GM18526 (cell line): ENCODE data around the gene ADGRD1.

Experiments used
- POLR2A ChIP-seq: IDR thresholded peaks from 3 replicates; pipeline ENCODE4 v1.6.1; 2011; ENCODE audit not compliant: insufficient read length; ENCODE audit errors: extremely low read depth

ADGRD1 gene

GRCh38 chr12:130987151-130987931, 33.6 kb downstream of the ADGRD1 start:
- TF ChIP-seq POLR2A: no peak

DNA sequence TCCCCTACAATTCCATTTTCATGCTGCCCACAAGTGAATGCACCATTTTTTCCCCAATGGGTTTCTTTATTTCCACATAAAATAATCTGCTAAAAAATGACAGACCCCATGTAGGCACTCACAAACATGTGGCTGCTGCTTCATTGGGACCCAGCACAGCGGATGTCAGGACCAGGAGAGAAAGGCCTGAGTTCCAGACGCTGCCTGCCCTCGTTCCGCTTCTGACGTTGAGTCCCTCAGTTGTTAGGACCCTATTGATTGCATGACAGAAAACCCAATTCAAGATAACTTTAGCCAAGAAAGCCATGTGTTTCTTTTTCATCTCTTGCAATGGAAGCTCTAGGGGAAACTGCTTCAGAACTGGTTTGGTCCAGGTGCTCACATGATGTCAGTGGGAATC, 34.6 kb downstream of the ADGRD1 start:
- no peak for TF ChIP-seq POLR2A

DNA sequence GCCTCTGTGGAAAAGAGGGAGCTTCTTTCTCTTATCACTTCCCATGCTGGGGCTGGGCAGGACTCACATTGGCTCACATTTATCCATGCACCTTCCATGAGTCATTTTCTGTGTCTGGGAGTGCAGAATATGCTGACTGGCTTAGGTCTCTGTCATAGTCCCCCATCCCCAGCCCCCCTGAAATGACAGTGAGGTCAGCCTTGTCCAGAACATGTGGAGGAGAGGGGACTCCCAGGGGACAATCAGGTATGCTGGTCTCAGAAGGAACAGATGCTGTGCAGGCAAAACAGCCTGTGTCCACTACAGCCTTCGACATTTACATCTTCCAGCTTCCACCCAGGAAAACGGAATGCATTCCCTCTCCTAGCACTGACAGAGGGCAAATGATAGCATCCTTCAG, 35.0 kb downstream of the ADGRD1 start:
- no peak for TF ChIP-seq POLR2A

DNA sequence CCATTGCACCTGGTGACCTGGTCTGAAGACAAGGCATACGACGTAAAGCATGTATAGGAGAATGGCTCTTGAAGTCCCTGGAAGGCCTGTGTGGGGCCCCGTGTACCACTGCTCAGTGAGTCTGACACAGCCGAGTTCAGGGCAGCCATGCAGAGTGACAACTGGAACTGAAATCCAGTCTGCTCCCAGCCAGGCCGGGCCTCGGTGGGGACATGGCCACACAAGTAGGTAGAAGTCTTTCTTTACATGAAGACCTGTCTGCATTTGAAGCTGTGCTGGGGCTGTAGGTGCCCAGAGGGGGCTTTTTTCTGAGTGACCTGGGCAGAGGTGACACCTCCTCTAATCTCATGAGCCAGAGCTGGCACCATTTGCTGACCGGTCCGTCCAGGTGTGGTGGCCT, 35.7 kb downstream of the ADGRD1 start:
- TF ChIP-seq POLR2A: no peak

DNA sequence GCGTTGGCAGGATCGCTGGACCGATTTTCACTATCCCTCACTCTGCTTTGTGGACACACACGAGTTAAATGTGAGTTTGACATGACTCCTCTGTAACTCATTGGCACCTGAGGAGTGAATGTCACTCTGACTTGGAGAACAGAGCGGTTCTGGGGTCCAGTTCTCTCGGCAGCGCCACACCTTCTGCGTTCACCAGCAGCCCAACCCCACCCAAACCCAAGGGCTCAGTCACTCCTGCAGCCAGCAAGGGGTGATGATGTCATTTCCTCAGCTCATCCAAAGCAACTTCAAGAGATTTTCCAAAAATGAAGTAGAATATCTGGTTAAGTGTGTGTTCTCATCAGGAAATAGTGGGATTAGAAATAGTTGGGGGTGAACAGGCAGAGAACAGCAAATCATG, 36.3 kb downstream of the ADGRD1 start:
- no peak for TF ChIP-seq POLR2A

GRCh38 chr12:130992448-130992847, 38.7 kb downstream of the ADGRD1 start:
- TF ChIP-seq POLR2A: no peak

- TF ChIP-seq POLR2A: no peak
Observed at GRCh38 chr12:130992979-130993538, 39.4 kb downstream of the ADGRD1 start.

DNA sequence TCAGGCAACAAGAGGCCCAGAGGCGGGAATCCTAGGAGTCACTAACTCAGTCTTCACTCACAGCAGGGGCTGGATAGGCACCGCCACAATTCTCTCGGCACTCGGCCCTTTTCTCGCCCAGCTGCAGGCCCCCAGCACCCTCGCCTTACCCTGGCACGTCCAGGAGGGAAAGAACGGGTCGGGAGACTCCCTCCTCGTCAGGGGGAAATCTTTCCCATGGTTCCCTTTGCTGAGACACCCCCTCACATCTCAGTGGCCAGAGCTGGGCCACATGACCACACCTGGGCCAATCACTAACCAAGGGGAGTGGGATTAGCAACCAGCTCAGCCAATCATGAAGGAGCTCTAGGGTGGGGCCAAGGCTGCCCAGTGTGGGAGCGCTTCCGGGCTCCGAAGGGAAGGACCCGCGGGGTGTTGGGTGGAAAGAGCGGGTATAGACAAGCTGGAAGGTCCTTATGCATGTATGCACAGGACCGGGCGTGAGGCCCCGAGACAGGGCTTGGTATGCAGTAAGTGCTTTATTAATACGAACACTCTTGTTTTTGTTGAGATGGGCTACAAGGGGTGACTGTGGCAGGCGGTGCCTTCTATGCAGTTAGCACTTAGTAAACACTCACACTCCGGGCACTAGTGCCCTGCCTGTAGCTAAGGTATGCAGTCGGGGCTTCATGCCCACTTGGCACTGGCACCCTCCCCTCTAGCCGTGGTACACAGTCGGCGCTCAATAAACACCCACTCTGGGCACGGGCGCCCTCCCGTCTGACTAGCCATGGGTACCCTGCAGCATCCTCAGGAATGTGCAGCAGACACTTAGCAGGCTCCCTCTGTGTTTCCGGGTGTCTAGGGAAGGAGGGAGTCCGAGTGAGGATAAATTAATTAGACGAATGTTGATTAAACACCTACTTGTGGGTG, 40.3 kb downstream of the ADGRD1 start:
- TF ChIP-seq POLR2A: no peak

DNA sequence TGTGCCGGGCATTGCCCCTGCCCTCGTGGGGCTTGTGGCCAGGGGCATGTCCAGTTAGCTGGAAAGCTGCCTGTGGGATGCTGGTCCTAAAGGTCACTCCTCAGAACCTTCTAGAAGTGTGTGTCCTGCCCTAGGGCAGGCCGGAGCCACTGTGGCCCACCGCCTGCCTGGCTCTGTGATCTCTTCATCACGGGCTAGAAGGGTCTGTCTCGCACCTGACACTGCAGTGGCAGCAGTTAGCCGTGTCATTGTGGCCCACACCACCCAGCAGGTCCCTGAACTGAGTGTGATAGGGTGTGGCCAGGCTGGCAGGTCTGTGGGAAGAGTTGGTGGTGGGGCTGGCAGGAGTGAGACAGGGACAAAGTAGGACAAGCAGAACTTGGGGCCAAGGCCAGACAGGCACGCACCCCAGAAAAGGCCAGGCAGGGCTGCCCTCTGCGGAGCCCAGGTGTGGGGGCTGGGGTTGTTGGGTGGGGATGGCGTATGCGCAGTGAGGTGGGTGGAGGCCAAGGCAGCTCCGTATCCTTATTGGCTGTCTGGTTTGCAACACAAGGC, 41.2 kb downstream of the ADGRD1 start:
- TF ChIP-seq POLR2A: no peak

GRCh38 chr12:130998136-130998535, 44.4 kb downstream of the ADGRD1 start:
- no peak for TF ChIP-seq POLR2A

DNA sequence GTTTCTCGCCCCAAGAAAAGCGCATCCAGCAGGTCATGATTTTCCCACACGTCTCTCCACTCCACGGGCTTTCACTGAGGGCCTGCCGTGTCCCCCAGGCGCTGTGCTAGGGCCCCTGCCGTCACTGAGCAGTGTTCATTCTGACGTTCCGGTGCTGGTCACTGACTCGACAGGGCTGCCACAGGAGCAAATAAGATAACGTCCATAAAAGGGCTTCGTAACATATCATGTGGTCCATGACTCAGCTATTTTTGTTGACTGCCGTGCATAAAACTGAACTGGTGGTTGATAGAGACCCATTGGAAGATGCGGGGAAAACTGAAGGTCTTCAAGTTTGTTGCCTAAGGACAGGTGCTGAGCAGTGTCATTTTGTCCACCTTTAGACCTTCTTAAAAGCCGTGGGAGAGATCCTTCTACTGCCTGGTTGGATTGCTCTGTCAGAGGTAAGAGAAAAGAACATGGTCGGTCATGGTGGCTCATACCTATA, 46.3 kb downstream of the ADGRD1 start:
- no peak for TF ChIP-seq POLR2A

DNA sequence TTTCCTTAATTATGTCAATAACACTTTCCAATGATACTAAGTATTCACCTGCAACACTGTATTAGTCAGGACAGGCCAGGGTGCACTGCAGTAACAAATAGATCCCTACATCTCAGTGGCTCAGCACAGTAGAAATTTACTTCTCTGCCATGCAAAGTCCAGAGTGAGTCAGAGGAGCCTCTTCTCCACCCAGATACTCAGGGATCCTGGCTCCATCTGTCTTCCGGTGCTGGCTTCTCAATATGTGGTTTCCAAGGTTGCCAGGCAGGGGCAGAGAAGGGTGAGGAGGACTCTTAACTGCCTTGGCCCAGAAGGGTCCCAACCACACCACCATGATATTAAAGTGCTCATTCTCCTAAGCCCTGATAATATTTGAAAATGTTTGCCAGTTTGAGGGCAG, 47.8 kb downstream of the ADGRD1 start:
- TF ChIP-seq POLR2A: no peak

DNA sequence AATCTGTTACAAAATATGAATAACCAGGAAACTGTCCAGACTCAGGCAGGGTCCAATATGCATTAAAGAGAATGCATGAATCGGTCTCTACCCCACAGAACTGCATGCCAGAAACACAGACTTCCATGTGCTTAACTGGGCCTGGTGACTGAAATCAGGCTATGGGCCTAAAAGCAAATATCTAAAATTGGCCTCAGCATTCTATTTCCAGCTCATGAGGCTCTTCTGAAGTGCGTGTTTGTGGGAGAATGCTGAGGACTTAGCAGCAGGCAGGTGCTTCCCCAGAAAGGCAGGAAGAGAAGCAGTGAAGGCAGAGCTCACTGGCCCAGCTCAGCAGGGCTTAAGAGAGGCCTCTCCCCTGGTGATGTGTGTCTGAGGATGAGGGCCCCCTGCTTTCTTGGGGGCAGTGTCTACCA, 48.5 kb downstream of the ADGRD1 start:
- no peak for TF ChIP-seq POLR2A

- no peak for TF ChIP-seq POLR2A
Observed at GRCh38 chr12:131003036-131003715, 49.5 kb downstream of the ADGRD1 start.

DNA sequence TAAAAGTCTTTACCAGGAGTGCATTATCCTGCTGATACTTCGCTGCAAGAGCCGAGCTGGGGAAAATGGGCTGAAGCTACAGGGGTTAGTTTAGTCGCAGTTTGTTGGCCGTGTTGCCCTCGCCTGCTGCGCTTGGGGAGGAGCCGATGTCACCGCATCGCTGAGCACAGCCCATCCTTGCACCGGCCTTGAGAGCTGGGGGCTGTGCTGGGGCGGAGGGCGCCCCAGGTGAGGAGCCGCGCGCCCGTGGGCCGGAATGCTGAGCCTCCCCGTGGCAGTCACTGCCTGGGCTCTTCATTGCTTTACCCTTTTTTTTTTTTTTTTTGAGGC, 50.0 kb downstream of the ADGRD1 start:
- no peak for TF ChIP-seq POLR2A
